Measurements from ENCODE around the gene AVPR1B.

- TF ChIP-seq CTCF (IDR thresholded peaks at IDR 0.05) (no peak), POLR2AphosphoS5 (IDR thresholded peaks at IDR 0.05) (no peak), POLR2A (IDR thresholded peaks at IDR 0.05) (no peak), EP300 (IDR thresholded peaks at IDR 0.05) (no peak)
Measured at GRCh38 chr1:206108635-206109034, 8.6 kb downstream of the AVPR1B start.
